Left ventricle myocardium superior (tissue), 1 donor: ENCODE results near the gene MATN1. TPM values are rescaled to one million over a fixed set of nuclear protein-coding genes. Genes with fewer than 3 reads are reported as not detected.

ENCODE experiments used
- ATAC-seq: fragments of 200-7000 bp; cut with Tn5 transposase; one replicate; pipeline ENCODE4 v1.9.1; 2020; ENCODE audit warnings: mild to moderate bottlenecking, moderate library complexity
- DNase-seq: peaks from one replicate; pipeline ENCODE4 v3.0.0-alpha.2; 2020
- intact Hi-C: fragments of 100-400 bp; cut with micrococcal nuclease; formaldehyde crosslinking; loops from one replicate; pipeline ENCODE4 v1.11.0; 2022
- total RNA-seq: library from RNA; stranded (reverse); fragmentation: NEBNext Ultra II Directional; extraction: Animal tissue kit (Norgen Biotek cat#: 25700); gene quantifications from one replicate; pipeline ENCODE4 v1.2.1, GENCODE V29; 2021
- donor health status: DM: no; HTN: yes; CAD: no; lungs with severe emphysema.

Gene MATN1
- total RNA-seq, 1 donor from 2014 or later, result not detected

DNA sequence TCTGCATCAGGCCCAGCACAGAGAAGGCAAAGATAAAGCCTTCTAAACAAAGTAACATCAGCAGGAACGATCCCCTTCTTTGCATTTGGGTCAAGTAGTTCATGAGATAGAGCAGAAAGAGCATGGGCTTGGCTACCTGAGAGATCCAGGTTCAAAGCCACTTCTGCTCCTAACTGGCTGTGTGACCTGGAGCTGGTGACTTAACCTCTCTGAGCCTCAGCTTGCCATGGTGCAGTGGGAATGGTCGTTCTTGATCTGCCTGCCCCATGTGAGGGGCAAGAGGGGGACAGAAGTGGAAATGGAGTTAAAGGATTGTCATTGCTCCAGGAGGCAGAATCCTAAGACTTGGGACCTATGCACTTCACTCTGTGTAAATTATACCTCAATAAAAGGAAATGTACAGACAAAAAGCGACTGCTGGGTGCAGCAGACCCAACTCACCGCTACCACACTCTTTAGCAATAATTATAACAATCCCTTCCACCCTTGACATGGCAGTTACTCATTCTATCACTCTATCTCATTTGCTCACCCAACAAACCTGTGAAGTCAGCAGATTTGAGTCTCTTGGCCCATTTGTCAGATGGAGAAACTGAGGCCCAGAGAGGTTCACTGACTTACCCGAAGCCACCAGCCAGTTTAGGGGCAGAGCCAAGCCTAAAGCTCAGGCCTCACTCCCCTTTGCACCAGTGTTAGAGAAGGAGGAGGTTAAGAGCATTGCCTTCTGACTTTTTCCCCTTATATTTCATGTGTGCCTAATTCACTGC is 1.5 kb upstream of the MATN1 start:
- intact Hi-C loops, result no loop called here
- DNase-seq, result no peak
- no peak for ATAC-seq

DNA sequence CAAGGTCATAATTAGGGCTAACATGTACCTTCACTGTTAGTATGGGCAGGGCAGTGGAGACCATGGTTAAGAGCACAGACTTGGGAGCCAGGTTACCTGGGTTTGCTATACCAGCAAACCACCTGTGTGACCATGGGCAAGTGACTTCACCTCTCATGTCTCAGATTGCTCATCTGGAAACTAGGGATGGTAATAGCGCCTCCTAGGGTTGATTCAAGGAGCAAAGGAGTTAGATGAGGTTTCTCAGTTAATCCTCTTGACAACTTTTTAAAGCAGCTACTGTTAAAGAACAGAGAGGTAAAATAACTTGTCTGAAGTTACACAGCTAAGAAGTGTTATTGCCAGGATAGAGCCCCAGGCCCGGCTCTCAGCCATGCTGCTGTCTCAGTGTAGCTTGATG is 790 bp upstream of the MATN1 start:
- intact Hi-C loops, result no loop called here
- ATAC-seq, result no peak
- no peak for DNase-seq

DNA sequence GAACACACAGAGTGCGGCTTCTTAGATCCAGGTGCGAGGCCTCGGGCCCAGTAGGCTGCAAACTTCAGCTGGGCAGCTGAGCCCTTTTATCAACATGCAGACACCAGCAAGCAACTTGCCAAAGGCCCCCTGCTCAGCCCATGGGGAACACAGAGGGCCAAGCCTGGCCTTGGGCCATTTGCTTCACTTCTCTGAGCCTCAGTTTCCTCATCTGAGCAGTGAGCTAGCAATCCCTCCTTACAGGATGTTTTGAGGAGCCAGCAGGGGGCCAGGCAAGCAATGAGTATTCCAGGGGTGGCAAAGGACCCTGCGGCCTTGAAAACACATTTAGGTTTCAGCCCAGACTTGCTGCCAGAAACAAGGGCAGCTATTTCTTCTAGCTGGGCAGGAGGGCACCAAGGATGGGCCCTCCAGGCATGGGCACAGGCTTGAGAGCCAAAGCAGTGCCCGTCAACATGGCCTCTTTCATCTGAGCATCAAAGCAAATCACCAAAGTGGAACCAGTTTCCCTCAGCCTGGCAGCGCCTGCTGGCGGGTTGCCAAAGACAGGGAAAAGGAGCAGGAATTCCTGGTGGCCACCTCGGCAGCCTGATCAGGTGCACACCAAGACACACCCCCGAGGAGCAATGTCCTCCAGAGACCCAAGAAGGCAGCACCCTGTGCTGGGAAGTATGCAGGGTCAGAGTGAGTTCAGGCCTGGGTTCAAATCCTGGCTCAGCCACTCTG is 1.4 kb downstream of the MATN1 start:
- ATAC-seq, result no peak
- DNase-seq, result no peak
- intact Hi-C loops, result loop anchor here (2.0 kb wide), 1 partner anchor 57 kb away; no protein-coding TSS in a partner anchor

DNA sequence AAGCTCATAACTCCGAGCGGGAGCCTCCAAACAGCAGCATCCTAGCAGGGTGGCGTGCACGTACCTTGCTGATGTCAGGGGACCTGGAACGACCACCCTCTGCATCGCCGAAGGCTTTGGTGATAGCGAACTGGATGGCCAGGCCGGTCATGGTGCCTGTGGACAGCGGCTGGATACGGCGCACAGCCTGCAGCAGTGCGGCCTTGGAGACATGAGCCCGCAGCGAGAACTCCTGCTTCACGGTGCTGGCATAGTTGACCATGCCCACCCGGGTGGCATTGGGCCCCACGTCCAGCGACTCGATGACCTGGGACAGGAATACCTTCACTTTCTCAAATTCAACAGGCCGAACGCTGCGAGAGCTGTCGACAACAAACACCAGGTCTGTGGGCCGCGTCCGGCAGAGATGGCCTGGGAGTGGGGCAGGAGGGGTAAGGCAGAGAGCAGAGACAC is 2.0 kb downstream of the MATN1 start:
- ATAC-seq (no peak), DNase-seq (no peak)
- intact Hi-C loops, result loop anchor here (2.0 kb wide), 1 partner anchor 57 kb away; no protein-coding TSS in a partner anchor

DNA sequence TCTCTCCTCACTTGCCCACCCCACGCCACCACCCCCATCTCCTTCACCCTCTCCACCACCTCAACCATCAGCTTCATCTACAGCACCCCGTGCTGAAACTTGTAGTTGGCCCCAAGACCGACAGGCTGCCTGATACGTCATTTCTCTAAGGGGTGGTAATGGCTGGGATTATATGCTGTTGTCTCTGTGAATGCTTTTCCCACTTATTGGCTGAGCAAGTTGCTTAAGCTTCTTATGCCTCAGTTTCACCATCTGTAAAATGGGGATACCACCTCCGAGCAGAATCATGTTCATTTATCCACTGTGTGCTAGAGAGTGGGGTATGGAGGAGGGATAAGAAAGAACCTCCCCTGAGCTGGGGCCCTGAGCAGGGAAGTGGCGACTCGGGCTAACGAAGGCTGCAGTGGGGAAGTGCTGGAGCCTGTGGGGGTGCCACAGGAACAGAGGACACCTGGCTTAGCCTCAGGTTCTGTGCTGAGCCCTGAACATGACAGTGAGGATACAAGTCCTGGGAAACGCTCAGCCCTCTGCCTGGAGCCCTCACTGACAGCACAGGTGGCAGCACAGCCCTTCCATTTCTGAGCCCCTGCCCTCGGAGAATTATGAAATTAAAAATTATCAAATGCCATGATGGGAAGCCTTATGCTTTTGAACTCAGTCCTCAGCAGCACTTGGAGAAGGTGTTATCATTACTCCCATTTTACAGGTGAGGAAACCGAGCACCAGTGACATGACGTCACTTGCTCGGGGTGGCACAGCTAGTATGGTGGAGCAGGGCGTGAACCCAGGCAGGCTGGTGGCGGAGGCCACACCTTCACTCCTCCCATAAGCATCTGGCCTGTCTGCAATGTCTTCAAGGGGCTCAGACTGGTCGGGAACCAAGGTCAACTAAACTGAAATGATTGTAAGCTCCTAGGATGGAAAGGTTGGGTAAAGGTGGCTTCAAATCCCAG is 2.8 kb downstream of the MATN1 start:
- intact Hi-C loops, result loop anchor here (2.0 kb wide), 1 partner anchor 58 kb away; no protein-coding TSS in a partner anchor
- no peak for DNase-seq
- ATAC-seq, result no peak

DNA sequence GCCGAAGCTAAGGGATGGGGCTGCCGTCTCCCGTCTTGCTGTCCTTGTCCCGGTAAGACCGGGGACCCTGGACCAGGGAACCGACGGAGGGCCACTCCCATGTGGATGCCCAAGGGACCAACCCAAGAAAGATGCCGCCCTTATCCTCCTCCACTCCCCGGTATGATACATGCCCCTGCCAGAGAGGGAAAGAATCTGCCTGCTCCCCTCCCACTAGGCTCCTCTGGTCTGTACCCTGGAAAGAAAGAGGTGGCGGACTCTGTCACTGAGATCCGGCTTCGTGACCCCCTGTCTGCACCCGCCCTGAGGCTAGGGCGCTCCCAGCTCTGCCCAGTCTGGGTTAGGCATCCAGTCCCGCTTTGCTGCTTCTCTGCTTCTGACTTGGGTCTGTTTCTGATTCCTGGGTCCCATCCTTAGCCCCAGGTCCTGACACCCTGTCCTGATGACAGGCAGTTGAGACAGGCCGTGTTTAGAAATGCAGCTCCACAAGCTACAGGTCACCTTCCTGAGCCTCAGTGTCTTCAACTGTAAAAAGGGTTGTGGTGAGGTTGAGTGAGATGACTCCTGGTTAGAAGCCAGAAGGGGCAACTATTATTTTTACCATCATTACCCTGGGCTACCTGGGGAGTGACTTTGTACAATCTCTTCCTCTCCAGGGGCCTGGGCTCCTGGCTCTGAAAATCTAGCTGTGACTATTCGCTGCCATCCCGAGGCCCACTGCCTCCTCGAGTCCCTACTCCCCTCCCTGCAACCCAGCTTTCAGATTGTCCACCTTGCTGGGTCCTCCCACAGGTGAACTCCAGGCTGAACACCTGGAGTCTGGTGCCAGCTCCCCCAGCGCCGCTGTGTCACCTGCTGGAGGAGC is 3.7 kb downstream of the MATN1 start:
- intact Hi-C loops, result loop anchor here (2.0 kb wide), 1 partner anchor 59 kb away; no protein-coding TSS in a partner anchor
- DNase-seq (no peak), ATAC-seq (no peak)

DNA sequence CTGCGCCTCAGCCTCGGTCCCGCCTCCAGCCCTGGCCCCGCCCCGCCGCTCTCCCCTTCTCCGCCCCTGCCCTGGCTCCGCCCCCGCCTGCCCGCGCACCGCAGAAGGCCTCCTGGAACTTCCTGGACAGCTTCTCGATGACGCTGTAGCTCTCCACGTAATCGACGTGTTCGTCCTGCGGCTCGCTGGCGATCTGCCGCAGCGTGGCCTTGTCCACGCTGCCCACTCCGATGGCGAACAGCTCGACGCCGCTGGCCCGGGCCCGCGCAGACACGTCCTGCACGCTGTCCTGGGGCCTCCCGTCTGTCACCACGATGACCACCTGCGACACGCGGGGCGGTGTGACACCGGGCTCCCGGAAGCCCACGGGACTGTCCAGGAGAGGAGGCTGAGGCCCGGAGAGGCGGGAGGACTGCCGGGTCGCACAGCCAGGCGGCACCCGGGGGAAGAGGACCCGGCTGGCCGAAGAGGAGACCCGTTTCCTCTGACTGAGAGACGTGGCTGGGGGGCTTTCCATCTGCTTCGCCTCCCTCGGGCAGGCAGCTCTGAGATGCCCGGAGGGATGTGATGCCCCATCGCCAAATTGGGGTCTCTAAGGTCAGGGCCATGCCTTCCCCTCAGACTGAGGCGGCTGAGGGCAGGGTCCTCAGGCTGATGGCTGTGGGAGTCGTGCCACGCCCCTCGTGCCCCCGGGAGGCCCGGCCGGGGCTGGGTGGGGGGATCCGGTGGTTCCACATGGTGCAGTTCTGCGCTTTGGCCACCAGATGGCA is 4.6 kb downstream of the MATN1 start:
- intact Hi-C loops, result no loop called here
- ATAC-seq, result peak; percentile 87
- DNase-seq, result peak; percentile 82

DNA sequence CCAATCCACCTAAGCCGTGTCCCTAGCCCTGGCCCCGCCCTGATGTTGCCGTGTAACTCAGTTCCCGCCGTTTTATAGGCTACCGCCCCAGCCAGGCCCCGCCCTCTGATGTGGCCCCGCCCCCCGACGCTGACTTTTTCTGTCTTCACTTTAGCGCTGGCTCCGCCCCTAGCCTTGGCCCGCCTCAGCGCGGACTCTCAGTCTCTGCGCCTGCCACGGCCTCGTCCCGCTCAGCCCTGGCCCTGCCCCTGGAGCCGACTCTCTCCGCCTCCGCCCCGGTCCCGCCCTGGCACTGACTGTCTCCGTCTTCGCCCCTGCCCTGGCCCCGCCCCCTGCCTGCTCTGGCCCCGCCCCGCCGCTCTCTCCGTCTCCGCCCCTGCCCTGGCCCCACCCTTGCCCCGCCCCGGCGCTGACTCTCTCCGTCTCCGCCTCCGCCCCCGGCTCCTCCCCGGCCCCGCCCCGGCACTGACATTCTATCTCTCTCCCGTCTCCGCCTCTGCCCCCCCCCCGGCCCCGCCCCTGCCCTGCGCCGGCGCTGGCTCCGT is 5.2 kb downstream of the MATN1 start:
- ATAC-seq (peak; percentile 84), DNase-seq (peak; percentile 99)
- intact Hi-C loops, result no loop called here

- no peak for DNase-seq
- intact Hi-C loops, result no loop called here
- no peak for ATAC-seq
These were observed 6.7 kb downstream of the MATN1 start for GRCh38 chr1:30716646-30717045.

GRCh38 chr1:30715886-30716285 is 7.5 kb downstream of the MATN1 start:
- intact Hi-C loops, result no loop called here
- ATAC-seq (no peak), DNase-seq (no peak)

- DNase-seq (no peak), ATAC-seq (no peak)
- intact Hi-C loops, result no loop called here
These were observed 8.2 kb downstream of the MATN1 start for GRCh38 chr1:30715216-30715615.

- ATAC-seq (no peak), DNase-seq (no peak)
- intact Hi-C loops, result no loop called here
These were observed 8.8 kb downstream of the MATN1 start for GRCh38 chr1:30714536-30715090.

GRCh38 chr1:30714025-30714424 is 9.4 kb downstream of the MATN1 start:
- intact Hi-C loops, result no loop called here
- DNase-seq (no peak), ATAC-seq (no peak)

DNA sequence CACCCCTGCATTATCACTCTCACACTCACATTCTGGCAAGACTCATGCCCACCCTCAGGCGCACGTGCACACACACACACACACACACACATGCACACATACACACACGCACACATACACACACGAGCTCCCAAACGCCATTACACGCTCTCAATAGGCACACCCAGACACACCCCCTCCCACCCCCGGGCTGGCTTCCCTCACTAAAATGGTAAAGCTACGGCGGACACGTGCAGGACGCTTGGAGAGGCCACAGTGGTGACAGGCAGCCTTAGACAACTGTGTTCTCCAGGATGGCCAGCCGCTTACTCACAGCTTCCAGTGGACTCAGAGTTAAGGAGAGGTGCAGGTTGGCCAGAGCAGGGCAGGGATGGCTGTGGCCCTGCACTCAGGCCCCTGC is 10.1 kb downstream of the MATN1 start:
- DNase-seq, result no peak
- intact Hi-C loops, result no loop called here
- ATAC-seq, result no peak

DNA sequence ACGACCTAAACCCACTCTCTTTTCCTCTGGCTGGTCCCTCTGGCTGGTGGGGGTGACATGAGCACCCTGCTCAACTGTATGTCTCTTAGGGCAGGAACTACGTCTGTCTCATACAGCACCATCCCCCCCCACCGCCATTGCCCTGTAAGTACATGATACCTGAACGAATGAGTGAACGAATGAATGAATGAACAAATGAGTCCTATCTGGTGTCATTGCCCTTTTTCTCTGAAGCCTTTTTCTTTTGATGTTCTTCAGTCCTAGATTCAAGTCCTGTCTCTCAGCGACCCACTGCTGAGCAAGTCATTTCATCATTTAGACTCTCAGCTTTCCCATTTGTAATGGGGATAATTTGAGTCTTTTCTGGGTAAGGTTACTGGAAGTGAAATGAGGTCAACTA is 10.8 kb downstream of the MATN1 start:
- ATAC-seq, result no peak
- no peak for DNase-seq
- intact Hi-C loops, result no loop called here

DNA sequence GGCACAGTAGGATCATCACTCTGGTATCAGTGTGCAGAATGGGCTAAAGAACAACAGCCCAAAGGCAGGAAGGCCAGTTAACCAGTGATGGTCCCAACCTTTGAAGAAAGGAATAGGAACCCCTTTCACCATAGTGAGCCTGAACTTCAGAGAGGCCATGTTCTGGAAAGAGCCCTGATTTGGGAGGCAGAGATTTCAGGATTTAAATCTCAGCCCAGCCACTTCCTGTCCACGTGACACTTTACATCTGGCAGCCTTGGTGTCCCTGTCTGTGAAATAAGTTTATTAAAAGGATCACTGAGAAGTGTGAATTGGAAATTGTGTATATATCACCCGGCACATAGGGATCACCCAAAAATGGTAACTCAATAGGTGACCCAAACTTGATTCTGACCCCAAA is 13.0 kb downstream of the MATN1 start:
- DNase-seq (no peak), ATAC-seq (no peak)
- intact Hi-C loops, result no loop called here

DNA sequence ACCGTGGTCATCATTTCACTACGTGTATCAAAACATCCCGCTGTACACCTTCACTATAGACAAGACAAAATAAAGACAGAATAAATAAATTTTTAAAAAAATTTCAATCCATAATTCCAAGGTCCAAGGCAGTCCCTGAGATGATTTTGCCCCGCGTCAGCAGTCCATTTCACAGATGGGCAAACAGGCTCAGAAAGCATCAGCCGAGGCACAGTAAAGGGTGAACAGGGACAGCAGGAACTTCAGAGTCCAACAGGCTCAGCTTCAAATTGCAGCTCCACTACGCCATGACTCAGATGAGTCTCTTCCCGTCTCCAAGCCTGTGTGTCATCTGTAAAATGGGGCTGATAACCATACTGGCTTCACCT is 15.0 kb downstream of the MATN1 start:
- ATAC-seq (no peak), DNase-seq (no peak)
- intact Hi-C loops, result no loop called here
